Activated CD8-positive, alpha-beta memory T cell treated with anti-CD3 and anti-CD28 coated beads, Interleukin-2, amount 10 ng/mL, durations not matched to agents 7 days and 5 days (primary cell): ENCODE results near the gene FNDC10. TPM values are rescaled to one million over a fixed set of nuclear protein-coding genes. Genes with fewer than 3 reads are reported as not detected.
"Not testable (repeated sequence)": the region's sequence is repeated elsewhere in the genome, so short reads cannot be mapped to it uniquely, and the experiment has no call there.

ENCODE experiments used
- ATAC-seq: fragments of 150-1000 bp; cut with Tn5 transposase; one replicate; pipeline ENCODE4 v1.10.0; 2021; ENCODE audit warnings: moderate library complexity
- CTCF ChIA-PET: fragments of 350-600 bp; sonication (Branson Sonifier 250); formaldehyde crosslinking; loops from one replicate; lab custom pipeline; 2021; ENCODE audit warnings: antibody characterized with exemption; lab: Charles Lee
- DNase-seq: peaks from one replicate; pipeline ENCODE4 v3.0.0-alpha.2; 2020
- H3K27ac Mint-ChIP-seq: one replicate; pipeline ENCODE4 v1.8.0; 2021; ENCODE audit warnings: mild to moderate bottlenecking, mixed read lengths
- H3K27me3 Mint-ChIP-seq: one replicate; pipeline ENCODE4 v1.8.0; 2021; ENCODE audit warnings: mixed read lengths
- H3K36me3 Mint-ChIP-seq: one replicate; pipeline ENCODE4 v1.8.0; 2021; ENCODE audit warnings: mild to moderate bottlenecking, mixed read lengths
- H3K4me1 Mint-ChIP-seq: one replicate; pipeline ENCODE4 v1.8.0; 2021; ENCODE audit warnings: mixed read lengths
- H3K4me3 Mint-ChIP-seq: one replicate; pipeline ENCODE4 v1.8.0; 2021; ENCODE audit warnings: mild to moderate bottlenecking, moderate library complexity, mixed read lengths
- H3K9me3 Mint-ChIP-seq: one replicate; pipeline ENCODE4 v1.8.0; 2022; ENCODE audit warnings: low read depth, mixed read lengths
- total RNA-seq, 2 experiments: library from RNA; stranded (reverse); gene quantifications; one replicate each; pipeline ENCODE4 v1.2.3, GENCODE V29; 2021

The FNDC10 gene
- total RNA-seq, 2 experiments from 2014 or later = 3.1 to 4.4 TPM

- H3K4me3 Mint-ChIP-seq, ATAC-seq, DNase-seq, H3K4me1 Mint-ChIP-seq, CTCF ChIA-PET, H3K27ac Mint-ChIP-seq, H3K9me3 Mint-ChIP-seq, H3K27me3 Mint-ChIP-seq, H3K36me3 Mint-ChIP-seq: not testable (repeated sequence)
Measured at GRCh38 chr1:1556961-1557360, 43.0 kb downstream of the FNDC10 start.

- ATAC-seq (no peak), DNase-seq (no peak)
- Mint-ChIP-seq H3K27ac (no peak overlapping the region), H3K4me1 (peaks cover 7% of the 10 kb centered on the region), H3K4me3 (no peak overlapping the region), H3K36me3 (no peaks in the 10 kb centered on the region), H3K9me3 (no peaks in the 10 kb centered on the region), H3K27me3 (no peaks in the 10 kb centered on the region)
- CTCF ChIA-PET = no interaction called here
Measured at GRCh38 chr1:1556505-1556904, 43.4 kb downstream of the FNDC10 start.

GRCh38 chr1:1554926-1555915 lies 44.7 kb downstream of the FNDC10 start:
- Mint-ChIP-seq H3K4me1 (peaks cover 7% of the 10 kb centered on the region), H3K9me3 (no peaks in the 10 kb centered on the region), H3K4me3 (no peak overlapping the region), H3K27me3 (no peaks in the 10 kb centered on the region), H3K36me3 (no peaks in the 10 kb centered on the region), H3K27ac (no peak overlapping the region)
- no peak for ATAC-seq
- CTCF ChIA-PET = no interaction called here
- no peak for DNase-seq

GRCh38 chr1:1554550-1554925 lies 45.4 kb downstream of the FNDC10 start:
- no peaks in the 10 kb centered on the region for H3K9me3 Mint-ChIP-seq

GRCh38 chr1:1553821-1554494 lies 46.0 kb downstream of the FNDC10 start:
- Mint-ChIP-seq H3K9me3 (no peaks in the 10 kb centered on the region), H3K36me3 (no peaks in the 10 kb centered on the region), H3K4me1 (peaks cover 7% of the 10 kb centered on the region), H3K27me3 (no peaks in the 10 kb centered on the region), H3K4me3 (no peak overlapping the region), H3K27ac (no peak overlapping the region)
- CTCF ChIA-PET = no interaction called here
- no peak for DNase-seq
- ATAC-seq = no peak

More at GRCh38 chr1:1554550-1554925, 45.4 kb downstream of the FNDC10 start:
- H3K4me3 Mint-ChIP-seq = no peak overlapping the region
- DNase-seq (no peak), ATAC-seq (peak; percentile 18)
- CTCF ChIA-PET = no interaction called here
- no peak overlapping the region for H3K27ac Mint-ChIP-seq
- no peaks in the 10 kb centered on the region for H3K36me3 Mint-ChIP-seq
- peaks cover 7% of the 10 kb centered on the region for H3K4me1 Mint-ChIP-seq
- no peaks in the 10 kb centered on the region for H3K27me3 Mint-ChIP-seq

GRCh38 chr1:1552263-1552639 lies 47.7 kb downstream of the FNDC10 start:
- no peak for ATAC-seq
- H3K4me3 Mint-ChIP-seq = no peak overlapping the region
- CTCF ChIA-PET = no interaction called here

GRCh38 chr1:1551524-1552262 lies 48.2 kb downstream of the FNDC10 start:
- ATAC-seq = no peak
- peaks cover 2% of the 10 kb centered on the region for H3K36me3 Mint-ChIP-seq
- DNase-seq = no peak
- no peaks in the 10 kb centered on the region for H3K27me3 Mint-ChIP-seq
- H3K9me3 Mint-ChIP-seq = no peaks in the 10 kb centered on the region
- CTCF ChIA-PET = no interaction called here
- no peak overlapping the region for H3K4me3 Mint-ChIP-seq
- H3K27ac Mint-ChIP-seq = no peak overlapping the region
- peaks cover 7% of the 10 kb centered on the region for H3K4me1 Mint-ChIP-seq

More at GRCh38 chr1:1552263-1552639, 47.7 kb downstream of the FNDC10 start:
- Mint-ChIP-seq H3K36me3 (peaks cover 2% of the 10 kb centered on the region), H3K4me1 (peaks cover 7% of the 10 kb centered on the region), H3K27me3 (no peaks in the 10 kb centered on the region), H3K9me3 (no peaks in the 10 kb centered on the region), H3K27ac (no peak overlapping the region)
- no peak for DNase-seq

- H3K9me3 Mint-ChIP-seq = no peaks in the 10 kb centered on the region
- no peak for DNase-seq
- peak; percentile 54 for ATAC-seq
- CTCF ChIA-PET = no interaction called here
- no peak overlapping the region for H3K27ac Mint-ChIP-seq
- peaks cover 7% of the 10 kb centered on the region for H3K4me1 Mint-ChIP-seq
- H3K36me3 Mint-ChIP-seq = peaks cover 2% of the 10 kb centered on the region
- no peak overlapping the region for H3K4me3 Mint-ChIP-seq
- no peaks in the 10 kb centered on the region for H3K27me3 Mint-ChIP-seq
Measured at GRCh38 chr1:1550591-1551432, 49.1 kb downstream of the FNDC10 start.

GRCh38 chr1:1550087-1550486 lies 49.8 kb downstream of the FNDC10 start:
- CTCF ChIA-PET = no interaction called here
- Mint-ChIP-seq H3K27ac (no peak overlapping the region), H3K9me3 (no peaks in the 10 kb centered on the region), H3K36me3 (peaks cover 2% of the 10 kb centered on the region), H3K4me1 (peaks cover 7% of the 10 kb centered on the region), H3K4me3 (no peak overlapping the region), H3K27me3 (no peaks in the 10 kb centered on the region)
- ATAC-seq = no peak
- no peak for DNase-seq

GRCh38 chr1:1548591-1548990 lies 51.3 kb downstream of the FNDC10 start:
- ATAC-seq = no peak
- H3K27me3 Mint-ChIP-seq = no peaks in the 10 kb centered on the region
- H3K36me3 Mint-ChIP-seq = peaks cover 2% of the 10 kb centered on the region
- DNase-seq = no peak
- no peak overlapping the region for H3K4me3 Mint-ChIP-seq
- CTCF ChIA-PET = no interaction called here
- no peaks in the 10 kb centered on the region for H3K4me1 Mint-ChIP-seq
- H3K9me3 Mint-ChIP-seq = no peaks in the 10 kb centered on the region
- H3K27ac Mint-ChIP-seq = no peak overlapping the region
